CD4-positive, alpha-beta T cell treated with Interleukin-15 for 1 hour (primary cell): Measurements from ENCODE around the gene ATP2B2.

Experiments used
- DNase-seq: peaks from one replicate; pipeline ENCODE4 v3.0.0-alpha.2; 2020

The ATP2B2 gene

DNA sequence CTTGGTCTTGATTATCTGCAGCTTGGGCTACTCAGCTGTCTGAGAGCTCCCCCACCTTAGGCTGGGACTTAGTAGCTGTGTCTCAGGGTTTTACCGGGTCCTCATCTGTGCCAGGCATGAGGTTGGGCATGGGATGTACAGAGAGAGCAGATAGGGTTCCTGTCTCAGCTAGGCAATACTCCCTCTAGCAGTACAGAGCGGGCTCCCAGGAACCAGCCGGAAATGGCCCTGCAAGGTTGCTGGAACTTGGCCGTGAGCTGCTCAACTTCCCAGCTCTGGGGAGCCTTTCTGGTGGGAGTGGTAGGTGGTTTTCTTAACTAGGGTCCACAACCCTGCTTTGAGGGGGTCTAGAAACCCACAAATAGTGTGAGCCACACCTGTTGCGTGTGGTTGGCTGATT is 58.3 kb downstream of the ATP2B2 start:
- no peak for DNase-seq

DNA sequence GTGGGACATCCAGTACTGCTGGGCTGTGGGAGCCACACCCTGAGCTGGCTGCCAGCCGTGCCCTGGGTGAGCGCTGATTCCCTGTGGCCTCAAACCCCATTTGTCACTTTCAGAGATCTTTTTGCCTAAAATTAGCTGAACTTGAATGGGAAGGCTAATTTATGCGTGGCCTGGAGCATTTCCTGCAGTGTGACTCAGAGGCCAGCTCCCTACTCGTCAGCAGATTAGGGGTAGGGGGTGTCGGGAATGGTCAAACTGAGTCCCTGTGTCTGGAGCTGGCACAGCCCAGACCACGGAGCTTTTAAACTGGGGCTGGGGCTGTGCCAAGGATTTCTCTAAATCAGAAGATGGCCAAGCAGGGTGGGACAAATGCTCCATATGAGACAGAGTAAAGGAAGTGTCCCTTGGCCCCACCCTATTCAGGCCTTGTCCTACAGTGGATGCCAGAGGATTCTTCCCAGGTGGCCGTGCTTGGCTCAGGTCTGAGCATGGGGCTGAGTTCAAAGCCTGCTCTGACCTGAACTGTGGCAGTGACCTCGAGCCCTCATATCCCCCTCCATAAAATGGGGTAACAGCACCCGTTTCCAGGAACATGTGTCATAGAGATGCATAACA is 59.7 kb downstream of the ATP2B2 start:
- DNase-seq: no peak

DNA sequence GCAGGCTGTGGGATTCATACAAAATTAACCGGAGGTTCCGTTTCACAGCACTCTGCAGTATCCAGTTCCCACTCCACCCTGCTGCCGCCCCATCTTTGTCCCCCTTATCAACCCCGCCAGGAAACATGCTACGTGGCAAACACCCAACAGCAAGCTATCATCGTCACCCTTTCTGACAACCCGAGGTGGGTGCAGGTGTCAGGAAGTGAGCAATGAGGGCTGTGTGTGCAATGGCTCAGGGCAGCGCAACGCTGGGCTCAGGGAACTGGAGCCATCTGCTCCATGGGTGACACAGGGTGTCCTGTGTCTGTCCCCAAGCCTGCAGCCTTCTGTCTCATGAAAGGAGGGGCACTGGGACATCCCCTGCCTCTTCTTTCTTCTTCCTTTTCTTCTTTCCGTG is 60.9 kb downstream of the ATP2B2 start:
- no peak for DNase-seq

DNA sequence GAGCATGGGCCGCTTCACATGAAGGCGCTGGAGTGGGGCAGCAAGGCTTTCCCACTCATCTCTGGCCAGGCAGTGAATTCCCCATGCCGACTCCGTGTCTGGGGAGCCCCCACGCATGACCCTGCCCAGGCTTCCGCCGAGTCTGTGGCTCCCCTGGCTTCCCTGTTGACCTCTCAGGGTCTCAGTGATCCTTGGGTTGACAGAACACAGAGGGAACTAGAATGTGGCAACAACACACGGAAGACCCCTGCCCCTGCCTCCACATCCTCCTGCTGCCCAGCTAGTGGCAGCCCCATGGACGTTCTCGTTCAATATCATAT is 61.3 kb downstream of the ATP2B2 start:
- DNase-seq: no peak

DNA sequence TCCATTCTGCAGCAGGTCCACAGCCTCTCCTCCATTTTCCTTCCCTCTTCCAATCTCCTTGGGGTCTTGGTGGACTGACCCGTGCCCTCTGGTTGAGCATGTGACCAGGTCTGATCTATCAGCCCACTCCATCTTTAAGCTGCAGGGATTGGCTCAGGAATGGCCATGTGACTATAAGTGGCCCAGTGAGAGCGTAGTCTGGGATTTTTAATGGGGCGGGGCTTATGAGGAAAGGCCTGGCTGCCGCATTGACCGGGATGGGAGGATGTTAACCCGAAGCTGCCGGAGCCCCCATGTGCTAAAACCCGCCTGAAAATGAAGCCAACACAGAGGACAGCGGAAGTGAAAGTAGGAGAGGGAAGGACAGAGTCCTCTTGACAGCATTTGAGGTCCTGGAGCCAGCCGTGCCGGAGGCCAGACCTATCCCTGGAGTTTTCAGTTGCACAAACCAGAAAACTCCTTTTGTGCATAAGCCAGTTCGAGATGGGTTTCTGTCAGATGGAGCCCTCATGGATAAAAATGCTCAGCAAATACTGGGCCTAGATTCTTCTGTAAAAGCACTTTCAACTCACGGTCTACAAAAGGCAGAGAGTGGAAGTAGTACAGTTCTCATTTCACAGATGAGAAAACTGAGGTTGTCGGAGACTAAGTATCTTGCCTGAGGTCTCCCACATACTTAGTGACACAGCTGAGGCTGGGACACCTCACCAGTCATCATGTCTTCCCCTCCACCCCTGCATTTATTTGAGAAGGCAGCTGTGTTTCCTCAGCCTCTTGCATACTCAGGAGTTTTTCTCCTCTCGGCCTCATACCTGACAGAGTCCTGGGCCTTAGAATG is 61.9 kb downstream of the ATP2B2 start:
- no peak for DNase-seq

DNA sequence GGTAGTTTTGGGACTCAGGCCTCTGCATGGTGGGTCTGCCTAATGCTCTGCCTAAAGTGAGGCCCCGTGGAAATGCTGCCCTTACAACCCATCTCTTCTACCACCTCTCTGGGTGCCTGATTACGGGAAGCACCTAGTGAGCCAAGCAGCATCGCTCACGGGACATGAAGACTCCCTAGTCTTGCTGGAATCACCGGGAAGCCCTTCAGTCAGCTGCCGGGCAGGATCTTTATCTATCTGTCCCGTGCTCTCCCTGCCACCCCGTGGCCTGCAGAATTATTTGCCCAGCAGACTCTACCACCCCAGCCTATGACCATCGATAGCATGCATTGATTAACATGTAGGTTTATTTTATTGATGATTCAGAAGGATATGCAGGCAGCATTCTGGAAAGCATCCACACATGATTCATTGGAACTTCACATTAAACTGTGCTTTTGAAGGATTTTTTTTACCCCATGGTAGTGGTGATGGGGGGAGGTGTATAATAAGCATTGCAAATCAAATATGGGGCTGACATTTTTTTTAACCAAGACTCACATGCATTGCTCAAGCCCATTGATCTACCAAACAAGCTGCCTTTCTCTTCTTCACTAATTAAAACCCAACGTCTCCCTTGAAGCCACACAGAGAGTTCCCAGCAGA is 63.1 kb downstream of the ATP2B2 start:
- no peak for DNase-seq

DNA sequence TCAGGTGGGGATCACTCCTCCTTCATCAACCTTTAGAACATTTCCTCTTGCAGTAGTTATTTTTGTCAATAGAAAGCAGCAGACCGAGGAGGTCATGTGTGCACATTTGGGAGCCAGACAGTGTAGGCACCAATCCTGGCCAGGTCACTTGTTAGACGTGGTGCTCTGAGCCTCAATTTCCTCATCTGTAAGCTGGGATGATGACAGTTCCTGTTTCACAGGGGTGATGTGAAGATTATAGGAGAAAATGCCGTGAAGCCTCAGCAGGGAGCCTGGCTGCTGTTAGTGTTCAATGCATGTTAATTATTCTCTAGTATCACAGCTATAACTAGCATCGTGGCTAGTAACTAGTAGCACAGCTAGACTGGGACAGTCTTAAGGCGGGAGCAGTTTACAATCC is 64.7 kb downstream of the ATP2B2 start:
- DNase-seq: no peak

DNA sequence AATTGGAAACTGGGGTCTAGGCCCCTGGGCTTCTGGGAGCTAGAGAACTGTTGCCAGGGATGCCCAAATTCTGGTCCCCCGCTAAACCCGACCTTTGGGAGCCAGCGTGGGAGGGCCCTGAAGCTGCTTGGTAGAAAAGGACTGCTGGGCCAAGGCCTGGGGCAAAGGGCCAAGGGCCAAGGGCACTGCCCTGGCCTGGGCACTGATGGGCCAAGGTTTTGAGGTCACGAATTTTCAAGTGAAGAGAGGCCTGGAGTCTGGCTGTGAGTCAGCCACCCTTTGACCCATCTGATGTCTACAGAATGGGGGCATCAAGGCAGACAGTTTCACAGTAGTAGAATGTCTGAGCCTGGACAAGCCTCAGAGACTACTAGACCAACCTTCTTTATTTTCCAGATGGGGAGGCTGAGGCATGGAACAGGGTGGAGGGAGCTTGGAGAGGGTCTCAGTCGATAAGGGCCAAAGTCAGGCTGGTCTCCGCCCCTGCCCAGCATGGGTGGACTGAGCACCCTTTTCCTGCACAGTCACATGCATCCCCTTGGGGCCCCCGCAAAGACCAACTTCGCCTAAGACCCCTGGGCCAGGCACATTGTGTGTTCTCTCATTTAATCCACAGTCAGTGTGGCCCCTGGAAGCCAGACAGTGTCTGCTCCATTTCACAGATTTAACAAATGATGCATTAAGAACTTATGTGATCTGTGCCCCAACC is 66.3 kb downstream of the ATP2B2 start:
- DNase-seq: no peak

DNA sequence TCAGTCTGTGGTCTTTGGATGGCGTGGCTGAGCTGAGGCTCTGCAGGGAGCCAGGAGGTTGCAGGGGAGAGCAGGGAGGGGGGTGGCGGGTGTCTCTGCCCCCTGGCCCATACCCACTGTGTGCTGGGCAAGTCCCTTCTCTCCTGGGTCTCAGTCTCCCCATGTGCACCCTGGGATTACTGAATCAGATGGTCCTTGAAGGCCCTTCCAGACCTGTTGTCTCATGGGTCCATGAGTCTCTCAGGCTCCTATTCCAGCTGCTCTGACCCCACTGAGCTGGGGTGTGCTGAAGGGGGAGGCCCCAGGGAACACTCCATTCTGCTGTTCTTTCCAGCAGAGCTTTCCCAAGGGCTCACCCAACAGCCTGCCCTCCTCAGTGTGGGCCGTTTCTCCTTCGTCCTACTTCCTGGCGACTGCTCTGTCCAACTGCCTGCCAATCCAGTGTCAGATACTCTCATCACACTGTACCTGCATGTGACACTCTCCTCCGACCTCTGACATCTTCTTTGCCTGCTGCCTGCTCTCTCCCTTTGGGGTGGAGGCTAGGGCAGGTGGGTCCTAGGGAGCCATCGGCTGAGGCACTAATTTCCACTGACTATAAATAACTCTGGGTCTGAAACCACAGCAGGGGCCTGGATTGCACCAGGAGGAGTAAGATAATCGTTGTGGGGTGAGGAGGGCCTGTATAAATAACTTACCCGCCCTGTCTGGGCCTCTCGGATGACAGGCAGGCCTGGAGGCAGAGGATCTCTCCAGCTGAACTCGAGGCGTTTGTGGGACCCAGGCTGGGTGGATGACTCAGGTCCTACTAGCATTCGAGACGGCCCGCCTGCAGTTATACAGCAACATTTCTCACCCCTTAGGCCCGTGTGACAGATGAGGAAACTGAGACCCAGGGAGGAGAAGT is 67.1 kb downstream of the ATP2B2 start:
- DNase-seq: no peak

DNA sequence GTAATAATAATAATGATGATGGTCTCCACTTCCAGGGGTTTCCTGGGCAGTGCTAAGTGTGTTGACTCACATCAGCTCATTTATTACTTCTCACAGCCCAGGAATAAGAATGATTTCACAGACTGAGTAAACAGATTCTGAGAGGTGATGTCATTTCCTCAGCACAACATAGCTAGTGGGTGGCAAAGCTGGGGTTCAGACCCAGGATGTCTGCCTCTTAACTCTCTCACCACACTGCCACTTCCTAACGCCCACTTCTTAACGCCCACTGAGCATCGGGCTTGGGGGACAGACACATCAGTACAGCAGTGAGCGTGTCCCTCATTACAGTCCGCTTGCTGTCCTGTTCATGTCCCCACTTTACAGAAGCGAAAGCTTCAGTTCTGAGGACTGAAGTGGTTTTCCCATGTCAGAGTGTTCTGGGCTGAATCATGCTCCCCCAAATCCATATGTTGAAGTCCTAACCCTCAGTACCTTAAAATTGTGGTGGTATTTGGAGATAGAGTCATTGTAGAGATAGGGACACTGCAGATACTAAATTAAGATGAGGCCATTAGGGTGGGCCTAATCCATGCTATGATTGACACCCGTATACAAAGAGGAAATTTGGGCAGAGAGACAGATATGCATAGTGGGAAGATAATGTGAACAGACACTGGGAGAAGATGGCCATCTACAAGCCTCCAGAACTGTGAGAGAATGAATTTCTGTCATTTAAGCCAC is 68.0 kb downstream of the ATP2B2 start:
- DNase-seq: peak; percentile 80

DNA sequence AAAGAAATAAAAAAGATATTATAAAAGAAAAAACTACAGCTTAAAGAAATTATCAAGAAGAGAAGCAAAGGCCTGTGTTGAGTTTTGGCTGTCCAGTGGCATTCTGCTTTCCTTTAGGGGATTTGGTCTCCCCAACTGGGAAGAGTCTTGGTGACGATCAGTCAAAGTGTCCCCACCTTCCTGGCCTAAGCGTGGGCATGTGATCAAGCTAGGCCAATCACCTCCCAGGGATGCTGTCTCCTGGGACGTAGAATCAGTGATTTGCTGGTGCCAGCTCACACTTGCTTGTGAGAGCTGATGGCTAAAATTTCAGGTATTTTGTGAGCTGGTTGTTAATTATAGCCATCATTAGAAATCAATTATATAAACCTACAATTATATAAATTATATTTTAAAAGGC is 69.5 kb downstream of the ATP2B2 start:
- DNase-seq: no peak

DNA sequence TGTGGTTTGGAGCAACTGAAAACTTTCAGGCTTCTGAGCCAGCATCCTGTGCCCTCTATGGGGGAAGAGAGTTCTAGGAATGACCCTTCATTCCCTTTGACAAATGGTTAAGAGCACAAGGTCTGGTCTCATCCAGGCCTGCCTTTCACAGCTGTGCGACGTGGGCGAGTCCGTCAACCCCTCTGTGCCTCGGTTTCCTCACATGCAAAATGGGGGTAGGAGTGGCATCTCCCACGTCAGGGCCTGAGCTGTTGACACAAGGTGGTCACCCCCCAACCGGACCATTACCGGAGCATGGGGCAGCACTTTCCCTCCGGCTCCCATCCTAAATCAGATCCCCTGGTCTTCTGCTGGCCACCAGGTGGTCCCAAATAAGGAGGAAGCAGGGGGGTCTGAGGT is 70.4 kb downstream of the ATP2B2 start:
- no peak for DNase-seq

DNA sequence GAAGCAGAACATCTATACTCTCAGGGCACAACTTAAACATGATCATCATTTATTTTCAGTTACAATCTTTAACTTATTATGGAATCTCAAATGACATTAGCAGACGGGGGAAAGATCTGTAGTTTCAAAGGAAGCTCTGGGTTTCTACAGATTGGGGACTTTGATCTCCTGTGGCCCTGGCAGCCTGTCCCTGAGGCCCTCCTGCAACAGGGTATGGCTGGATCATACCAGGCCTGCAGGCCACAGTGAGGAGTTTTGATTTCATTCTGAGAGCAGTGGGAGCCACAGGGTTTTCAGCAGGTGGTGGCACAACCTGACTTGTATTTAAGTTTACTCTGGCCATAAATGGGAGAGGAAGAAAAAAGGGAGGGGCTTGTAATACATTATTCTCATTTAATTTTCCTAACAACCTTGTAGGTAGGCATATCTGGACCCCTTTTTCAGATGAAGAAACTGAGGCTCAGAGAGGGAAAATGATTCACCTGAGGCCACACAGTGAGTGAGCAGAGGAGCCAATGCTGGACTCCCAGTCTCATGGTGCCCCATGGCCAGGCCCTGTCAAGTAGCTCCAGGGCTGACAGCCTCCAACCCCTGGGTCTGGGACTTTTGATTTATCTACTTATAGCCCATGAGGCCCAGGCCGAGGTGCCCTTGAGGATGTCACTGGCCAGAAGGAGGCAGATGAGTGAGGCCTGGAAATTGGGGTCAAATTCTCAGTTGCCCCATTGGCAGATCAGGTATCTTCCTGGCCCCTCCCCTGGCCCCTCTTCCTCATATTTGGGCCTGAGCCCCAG is 71.0 kb downstream of the ATP2B2 start:
- DNase-seq: no peak

DNA sequence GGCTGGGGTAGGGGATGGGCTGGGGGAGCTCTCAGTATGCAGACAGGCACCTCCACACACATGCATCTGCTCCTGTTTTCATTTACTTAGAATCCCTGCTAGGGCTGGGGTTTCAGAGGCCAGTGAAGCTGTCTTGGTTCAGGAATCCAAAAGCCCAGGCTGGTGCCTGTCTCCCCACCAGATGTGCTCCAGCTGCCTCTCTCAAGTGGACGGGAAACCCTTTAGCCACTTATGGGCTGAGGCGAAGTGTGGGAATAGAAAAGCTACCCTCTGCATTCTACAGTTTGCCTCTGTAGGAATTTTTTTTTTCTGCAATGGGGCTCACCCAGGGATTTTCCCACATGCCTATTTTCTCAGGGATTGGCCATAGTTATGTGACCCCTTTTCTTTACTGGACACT is 72.5 kb downstream of the ATP2B2 start:
- DNase-seq: no peak

DNA sequence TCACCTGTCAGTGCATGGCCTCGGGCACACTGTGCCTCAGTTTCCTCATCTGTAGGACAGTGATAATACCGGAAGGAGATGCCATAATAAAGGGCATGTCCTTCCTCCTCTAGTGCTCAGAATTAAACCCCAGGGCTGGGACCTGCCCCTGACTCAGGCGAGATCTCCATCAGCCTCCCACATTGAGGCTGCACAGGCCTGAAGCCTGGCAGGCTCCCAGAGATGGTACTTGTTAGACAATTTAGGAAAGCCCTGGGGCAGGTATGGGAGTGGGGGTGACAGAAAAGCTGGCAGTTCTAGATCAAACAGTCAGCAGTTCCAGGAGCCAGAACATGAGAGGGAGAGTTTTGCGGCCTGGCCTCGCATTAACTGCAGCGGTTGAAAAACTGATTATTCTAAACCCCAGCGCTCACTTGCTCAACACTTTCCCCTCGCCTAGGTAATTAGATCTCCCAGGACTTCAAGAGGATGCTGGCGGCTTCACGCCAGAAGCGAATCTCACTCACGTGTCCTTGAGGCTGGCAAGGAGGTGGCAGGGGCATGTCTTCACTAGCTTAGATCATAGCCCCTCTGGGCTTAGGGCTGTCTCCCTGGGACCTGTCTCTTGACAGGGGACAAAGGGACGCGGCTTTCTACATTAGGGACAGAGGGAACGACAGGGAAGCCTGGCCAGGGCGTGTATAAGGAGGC is 73.1 kb downstream of the ATP2B2 start:
- DNase-seq: no peak

DNA sequence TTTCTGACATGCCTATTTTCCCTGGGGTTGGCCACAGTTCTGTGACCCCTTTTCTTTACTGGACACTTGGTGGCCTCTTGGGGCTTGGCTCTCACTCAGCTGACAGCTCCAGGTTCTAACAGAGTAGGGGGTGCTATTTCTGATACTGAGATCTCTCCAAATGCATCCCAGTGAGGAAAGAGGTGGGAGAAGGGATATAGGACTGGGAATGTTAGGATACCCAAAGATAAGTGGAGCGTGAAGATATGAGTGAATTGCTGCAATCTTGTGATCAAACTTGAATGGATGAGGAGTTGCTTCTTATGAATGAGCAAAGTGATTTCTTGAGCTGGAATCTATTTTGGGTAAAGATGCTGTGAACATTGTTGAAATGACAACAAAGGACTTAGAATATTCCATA is 74.6 kb downstream of the ATP2B2 start:
- no peak for DNase-seq

DNA sequence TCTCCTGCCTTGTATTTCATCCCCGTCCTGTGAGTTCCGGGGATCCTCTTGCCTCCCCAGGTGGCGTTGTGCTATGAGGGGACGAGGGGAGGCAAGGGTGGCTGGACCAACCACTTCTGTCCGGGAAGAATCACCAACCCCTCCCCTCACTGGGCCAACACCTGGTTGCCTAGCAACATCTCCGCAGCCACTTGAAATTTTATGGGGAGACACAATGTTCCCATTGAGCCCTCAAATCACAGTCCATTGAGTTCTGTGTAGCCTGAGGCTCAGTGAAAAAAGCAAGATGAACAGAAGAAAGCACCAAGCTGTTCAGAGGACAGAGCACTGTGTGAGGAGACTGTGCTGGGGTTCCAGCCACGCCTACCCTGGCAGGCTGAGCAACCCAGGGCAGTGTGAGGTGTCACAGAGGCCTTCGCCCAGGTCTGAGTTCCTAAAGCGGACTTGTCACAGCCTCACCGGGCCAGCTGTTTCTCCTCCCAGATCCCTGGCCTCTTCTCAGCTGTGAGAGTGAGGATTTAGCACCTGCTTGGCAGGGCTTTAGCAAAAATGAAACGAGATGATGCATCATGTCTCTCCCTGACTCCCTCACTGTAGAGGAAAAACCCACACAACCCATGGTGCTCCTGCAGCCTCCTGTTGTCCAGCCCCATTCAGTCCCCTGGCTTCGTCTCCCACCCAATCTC is 76.8 kb downstream of the ATP2B2 start:
- DNase-seq: no peak

DNA sequence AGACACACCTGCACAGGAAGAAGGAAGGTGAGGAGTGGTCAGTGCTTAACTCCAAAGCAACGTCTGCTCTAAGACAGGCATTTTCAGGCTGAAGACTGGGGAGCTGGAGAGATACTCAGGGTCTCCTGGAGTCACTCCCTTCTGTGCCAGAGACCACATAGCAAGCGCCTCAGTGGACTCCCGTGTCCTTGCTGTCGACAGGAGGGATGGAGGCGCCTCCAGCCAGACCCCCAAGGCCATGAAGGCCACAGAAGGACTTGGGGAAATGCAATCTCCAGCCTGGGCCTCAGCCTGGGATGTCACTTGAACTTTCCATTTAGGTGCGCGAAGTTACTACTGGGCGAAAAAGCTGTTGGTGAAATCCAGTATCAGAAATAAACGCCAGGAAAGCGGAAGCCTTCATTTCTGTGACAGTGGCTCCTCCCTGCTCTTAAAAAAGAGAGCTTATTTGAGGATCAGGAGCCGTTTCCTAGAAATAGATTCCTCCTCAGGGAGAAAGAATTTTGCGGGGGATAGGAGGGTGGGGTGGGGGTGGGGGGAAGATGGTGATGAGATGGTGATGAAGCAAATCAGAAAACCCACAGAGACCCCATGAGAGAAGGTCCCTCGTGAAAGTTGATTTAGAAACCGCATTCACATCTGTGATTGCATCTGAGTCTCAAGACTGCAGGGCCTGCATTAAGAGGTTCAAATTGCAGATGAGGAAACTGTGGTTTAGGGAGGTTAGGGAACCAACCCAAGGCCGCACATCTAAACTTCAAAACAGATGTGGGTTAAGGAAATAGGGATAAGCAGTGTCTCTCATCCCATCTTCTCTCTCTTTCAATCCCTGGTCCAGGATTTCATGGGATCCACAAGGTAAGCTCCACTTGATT is 78.8 kb downstream of the ATP2B2 start:
- DNase-seq: no peak
